ENCODE results near the gene ZFYVE19. TPM values are rescaled to one million over a fixed set of nuclear protein-coding genes. Genes with fewer than 3 reads are reported as not detected.
"Not testable (repeated sequence)": the region's sequence is repeated elsewhere in the genome, so short reads cannot be mapped to it uniquely, and the experiment has no call there.

Gene ZFYVE19
- total and polyA plus RNA-seq, 12 donors = 11.9 to 29.2 (median 17.9) TPM

DNA sequence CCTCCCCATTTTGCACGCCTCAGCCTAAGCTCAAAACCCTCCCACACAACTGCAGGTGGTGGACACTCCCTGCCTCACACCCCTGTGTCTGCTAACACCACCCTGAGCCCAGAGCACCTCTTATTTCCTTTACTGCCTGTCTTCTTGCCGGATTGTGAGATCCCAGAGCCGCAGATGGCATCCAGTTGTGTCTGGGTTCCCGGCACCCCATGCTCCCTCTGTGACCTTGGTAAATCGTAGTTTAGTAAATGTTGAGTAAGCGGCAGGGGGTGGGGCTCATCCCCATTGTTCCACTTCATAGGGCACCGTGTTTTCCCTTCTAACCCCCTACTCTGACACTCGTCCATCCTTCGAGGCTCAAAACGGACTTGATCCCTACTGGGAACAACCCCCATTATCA, 51.8 kb downstream of the ZFYVE19 start:
- ATAC-seq (no peak), DNase-seq (no peak)
- intact Hi-C loops (cut with DNase I) = loop anchor here in 9 of 10 donors (1.0 to 10.0 kb wide), 6 partner anchors 34 to 329 kb away; partner anchors contain the start of gene VPS18 (in 7 of the 9)
- Histone ChIP-seq H3K4me3 (no peak overlapping the region), H3K27ac (no peak overlapping the region), H3K4me1 (peaks cover 0 to 20% (median 0%) of the 10 kb centered on the region in 9 donors), H3K9me3 (no peaks in the 10 kb centered on the region), H3K27me3 (peaks cover 0 to 20% (median 8%) of the 10 kb centered on the region in 7 donors), H3K36me3 (no peaks in the 10 kb centered on the region)
- TF ChIP-seq, protein P1, sequence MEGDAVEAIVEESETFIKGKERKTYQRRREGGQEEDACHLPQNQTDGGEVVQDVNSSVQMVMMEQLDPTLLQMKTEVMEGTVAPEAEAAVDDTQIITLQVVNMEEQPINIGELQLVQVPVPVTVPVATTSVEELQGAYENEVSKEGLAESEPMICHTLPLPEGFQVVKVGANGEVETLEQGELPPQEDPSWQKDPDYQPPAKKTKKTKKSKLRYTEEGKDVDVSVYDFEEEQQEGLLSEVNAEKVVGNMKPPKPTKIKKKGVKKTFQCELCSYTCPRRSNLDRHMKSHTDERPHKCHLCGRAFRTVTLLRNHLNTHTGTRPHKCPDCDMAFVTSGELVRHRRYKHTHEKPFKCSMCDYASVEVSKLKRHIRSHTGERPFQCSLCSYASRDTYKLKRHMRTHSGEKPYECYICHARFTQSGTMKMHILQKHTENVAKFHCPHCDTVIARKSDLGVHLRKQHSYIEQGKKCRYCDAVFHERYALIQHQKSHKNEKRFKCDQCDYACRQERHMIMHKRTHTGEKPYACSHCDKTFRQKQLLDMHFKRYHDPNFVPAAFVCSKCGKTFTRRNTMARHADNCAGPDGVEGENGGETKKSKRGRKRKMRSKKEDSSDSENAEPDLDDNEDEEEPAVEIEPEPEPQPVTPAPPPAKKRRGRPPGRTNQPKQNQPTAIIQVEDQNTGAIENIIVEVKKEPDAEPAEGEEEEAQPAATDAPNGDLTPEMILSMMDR (IDR thresholded peaks at IDR 0.05) = no peak
- WGBS, 2 donors = 60 to 74% methylated on average over 10 of the region's 10 CpGs

GRCh38 chr15:40859206-40859851, 52.4 kb downstream of the ZFYVE19 start:
- Histone ChIP-seq H3K36me3 (no peaks in the 10 kb centered on the region), H3K27me3 (peaks cover 0 to 25% (median 13%) of the 10 kb centered on the region in 7 donors), H3K4me3 (no peak overlapping the region), H3K4me1 (peaks cover 0 to 20% (median 0%) of the 10 kb centered on the region in 9 donors), H3K27ac (no peak overlapping the region), H3K9me3 (no peaks in the 10 kb centered on the region)
- TF ChIP-seq, protein P1 (IDR thresholded peaks at IDR 0.05) = peak; percentile 44 to 80 (median 69)
- ATAC-seq (peak in 7 of 8 donors; percentile 32 to 77 (median 63)), DNase-seq (peak; percentile 61 to 66)
- intact Hi-C loops (cut with DNase I) = loop anchor here in 9 of 10 donors (1.0 to 10.0 kb wide), 6 partner anchors 33 to 328 kb away; partner anchors contain the start of gene VPS18 (in 7 of the 9)
- WGBS, 2 donors = 43 to 44% methylated on average over 18 of the region's 18 CpGs

DNA sequence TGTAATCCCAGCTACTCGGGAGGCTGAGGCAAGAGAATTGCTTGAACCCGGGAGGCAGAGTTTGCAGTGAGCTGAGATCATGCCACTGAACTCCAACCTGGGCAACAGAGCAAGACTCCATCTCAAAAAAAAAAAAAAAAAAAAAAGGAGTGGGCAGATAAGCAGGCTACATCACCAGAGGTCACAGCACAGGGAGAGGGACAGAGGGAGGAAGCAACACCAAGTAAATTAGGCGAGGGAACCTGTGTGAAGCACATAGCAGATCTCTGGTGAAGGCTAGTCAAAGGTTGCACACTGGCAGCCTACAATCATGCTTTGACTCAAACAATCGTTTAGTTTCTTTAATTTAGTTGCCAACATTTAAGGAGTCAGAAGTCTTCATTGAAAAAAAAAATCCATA, 54.3 kb downstream of the ZFYVE19 start:
- intact Hi-C loops (cut with DNase I); ATAC-seq; H3K36me3 ChIP-seq; H3K27ac ChIP-seq; H3K9me3 ChIP-seq; DNase-seq; H3K4me3 ChIP-seq: not testable (repeated sequence)
- Histone ChIP-seq H3K4me1 (peaks cover 0 to 20% (median 0%) of the 10 kb centered on the region in 9 donors), H3K27me3 (peaks cover 0 to 34% (median 16%) of the 10 kb centered on the region in 7 donors)
- WGBS, 2 donors = 65 to 84% methylated on average over 4 of the region's 4 CpGs

DNA sequence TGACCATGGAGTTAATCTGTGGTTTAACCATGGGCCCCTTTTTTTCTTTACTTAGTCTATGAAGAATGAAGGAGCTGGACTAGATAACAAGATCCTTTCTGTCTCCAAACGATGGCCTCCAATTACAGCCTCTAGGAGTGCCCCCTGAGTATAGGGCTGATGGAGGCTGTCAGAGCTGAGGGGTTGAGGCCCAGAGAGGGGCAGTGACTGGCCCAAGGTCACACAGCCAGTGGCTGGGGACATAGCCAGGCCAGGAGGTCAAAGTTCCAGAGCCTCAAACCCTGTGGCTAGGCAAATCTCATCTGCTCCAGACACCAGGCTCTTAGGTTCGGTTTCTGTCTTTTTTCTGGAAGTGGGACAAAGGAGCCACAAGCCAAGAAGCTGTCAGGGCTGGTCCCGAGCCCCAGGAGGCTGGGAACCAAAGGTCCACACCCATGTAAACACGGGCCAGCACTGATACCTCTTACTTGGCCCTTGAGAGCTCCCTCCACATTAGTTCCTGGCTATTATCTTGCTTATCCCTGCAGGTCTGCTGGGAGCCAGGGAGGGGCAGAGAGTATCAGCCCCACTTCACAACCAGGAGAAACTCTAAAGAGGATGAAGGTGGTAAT, 56.9 kb downstream of the ZFYVE19 start:
- no peak overlapping the region for H3K27ac ChIP-seq
- no peaks in the 10 kb centered on the region for H3K36me3 ChIP-seq
- 32 to 36% methylated on average over 4 of the region's 4 CpGs for WGBS, 2 donors
- TF ChIP-seq, protein P1 (IDR thresholded peaks at IDR 0.05) = no peak
- H3K9me3 ChIP-seq = no peaks in the 10 kb centered on the region
- DNase-seq (no peak), ATAC-seq (no peak)
- peaks cover 0 to 30% (median 13%) of the 10 kb centered on the region in 7 donors for H3K27me3 ChIP-seq
- intact Hi-C loops (cut with DNase I) = no loop called here
- H3K4me1 ChIP-seq = peaks cover 0 to 9% (median 0%) of the 10 kb centered on the region in 9 donors
- no peak overlapping the region for H3K4me3 ChIP-seq

Other genes starting within 250 kb of the ZFYVE19 start
- gene CCDC32, start 242.0 kb upstream of the ZFYVE19 start, total RNA-seq = 10 to 100 TPM; 16.0 to 30.1 (median 21.6) TPM
- 10 to 100 TPM; 25.0 to 37.5 TPM for gene CCDC32, start 242.0 kb upstream of the ZFYVE19 start, polyA plus RNA-seq
- gene RPUSD2, start 237.8 kb upstream of the ZFYVE19 start, total RNA-seq = 10 to 100 TPM in 6 of 10 donors, 1 to 10 TPM in 4; 7.4 to 14.8 (median 10.7) TPM
- gene RPUSD2, start 237.8 kb upstream of the ZFYVE19 start, polyA plus RNA-seq = 10 to 100 TPM in 1 of 2 donors, 1 to 10 TPM in 1; 9.6 to 11.0 TPM
- 1 to 10 TPM in 4 of 10 donors, under 1 TPM in 6; 0.21 to 2.6 (median 0.73) TPM for gene KNL1, start 212.8 kb upstream of the ZFYVE19 start, total RNA-seq
- under 1 TPM; 0.10 to 0.22 TPM for gene KNL1, start 212.8 kb upstream of the ZFYVE19 start, polyA plus RNA-seq
- 1 to 10 TPM in 2 of 10 donors, under 1 TPM in 8; 0.30 to 3.6 (median 0.76) TPM for gene RAD51, start 111.9 kb upstream of the ZFYVE19 start, total RNA-seq
- under 1 TPM in 1 of 2 donors, not detected in 1; 0.43 TPM for gene RAD51, start 111.9 kb upstream of the ZFYVE19 start, polyA plus RNA-seq
- gene RMDN3, start 51.8 kb upstream of the ZFYVE19 start, total RNA-seq = 10 to 100 TPM; 12.2 to 20.9 (median 17.6) TPM
- 10 to 100 TPM; 16.2 to 21.7 TPM for gene RMDN3, start 51.8 kb upstream of the ZFYVE19 start, polyA plus RNA-seq
- 1 to 10 TPM; 2.2 to 9.1 (median 3.7) TPM for gene GCHFR, start 43.0 kb upstream of the ZFYVE19 start, total RNA-seq
- 10 to 100 TPM in 1 of 2 donors, 1 to 10 TPM in 1; 5.8 to 10.8 TPM for gene GCHFR, start 43.0 kb upstream of the ZFYVE19 start, polyA plus RNA-seq
- under 1 TPM in 3 of 10 donors, not detected in 7; 0.10 to 0.32 (median 0.31) TPM for gene C15orf62, start 37.1 kb upstream of the ZFYVE19 start, total RNA-seq
- gene C15orf62, start 37.1 kb upstream of the ZFYVE19 start, polyA plus RNA-seq = under 1 TPM; 0.12 to 0.15 TPM
- gene DNAJC17, start 384 bp downstream of the ZFYVE19 start, total RNA-seq = 10 to 100 TPM in 9 of 10 donors, 1 to 10 TPM in 1; 9.9 to 17.7 (median 14.7) TPM
- 10 to 100 TPM; 34.5 to 62.1 TPM for gene DNAJC17, start 384 bp downstream of the ZFYVE19 start, polyA plus RNA-seq
- gene PPP1R14D, start 21.6 kb downstream of the ZFYVE19 start, total RNA-seq = not detected
- gene PPP1R14D, start 21.6 kb downstream of the ZFYVE19 start, polyA plus RNA-seq = not detected
- 1 to 10 TPM in 2 of 10 donors, under 1 TPM in 7, not detected in 1; 0.17 to 1.9 (median 0.47) TPM for gene SPINT1, start 37.0 kb downstream of the ZFYVE19 start, total RNA-seq
- under 1 TPM; 0.22 to 0.43 TPM for gene SPINT1, start 37.0 kb downstream of the ZFYVE19 start, polyA plus RNA-seq
- gene RHOV, start 67.1 kb downstream of the ZFYVE19 start, total RNA-seq = not detected
- under 1 TPM in 1 of 2 donors, not detected in 1; 0.03 TPM for gene RHOV, start 67.1 kb downstream of the ZFYVE19 start, polyA plus RNA-seq
- 10 to 100 TPM; 16.0 to 25.0 (median 21.5) TPM for gene VPS18, start 87.4 kb downstream of the ZFYVE19 start, total RNA-seq
- 10 to 100 TPM; 10.5 to 12.2 TPM for gene VPS18, start 87.4 kb downstream of the ZFYVE19 start, polyA plus RNA-seq
- gene DLL4, start 122.3 kb downstream of the ZFYVE19 start, total RNA-seq = 10 to 100 TPM in 8 of 10 donors, 1 to 10 TPM in 2; 6.5 to 24.8 (median 16.6) TPM
- 10 to 100 TPM in 1 of 2 donors, 1 to 10 TPM in 1; 8.7 to 10.2 TPM for gene DLL4, start 122.3 kb downstream of the ZFYVE19 start, polyA plus RNA-seq
- 1 to 10 TPM in 7 of 10 donors, under 1 TPM in 3; 0.31 to 4.8 (median 1.7) TPM for gene CHAC1, start 146.4 kb downstream of the ZFYVE19 start, total RNA-seq
- gene CHAC1, start 146.4 kb downstream of the ZFYVE19 start, polyA plus RNA-seq = 1 to 10 TPM; 1.7 to 7.6 TPM

Measured in heart right ventricle (tissue), 16 donors.